Progenitor cell of endocrine pancreas (in vitro differentiated cells): ENCODE data around the gene NUDT21. TPM values are rescaled to one million over a fixed set of nuclear protein-coding genes. Genes with fewer than 3 reads are reported as not detected.

Experiments used
- DNase-seq: peaks from one replicate; pipeline ENCODE4 v3.0.0; 2021; ENCODE audit warnings: low spot score; ENCODE audit not compliant: unreplicated experiment
- H3K27ac Mint-ChIP-seq: 2 replicates; pipeline ENCODE4 v1.8.0; 2021; ENCODE audit warnings: mild to moderate bottlenecking, moderate library complexity, mixed read lengths
- H3K27me3 Mint-ChIP-seq: 2 replicates; pipeline ENCODE4 v1.8.0; 2021; ENCODE audit warnings: mixed read lengths
- H3K36me3 Mint-ChIP-seq: 2 replicates; pipeline ENCODE4 v1.8.0; 2022; ENCODE audit warnings: mixed read lengths; ENCODE audit not compliant: insufficient read depth
- H3K4me1 Mint-ChIP-seq: 2 replicates; pipeline ENCODE4 v1.8.0; 2021; ENCODE audit warnings: low read depth, mixed read lengths
- H3K4me3 Mint-ChIP-seq: 2 replicates; pipeline ENCODE4 v1.8.0; 2021; ENCODE audit warnings: low read depth, mild to moderate bottlenecking, moderate library complexity, mixed read lengths
- H3K9me3 Mint-ChIP-seq: 2 replicates; pipeline ENCODE4 v1.8.0; 2021; ENCODE audit warnings: low read depth, mixed read lengths
- total RNA-seq: library from RNA; stranded (reverse); gene quantifications from 2 replicates; pipeline ENCODE4 v1.2.1, GENCODE V29; 2021
- TF ChIP-seq, protein P1 (sequence below): fragments of 200-600 bp; sonication (generic); IDR thresholded peaks from one replicate; pipeline ENCODE4 v1.5.0; 2021; ENCODE audit warnings: antibody characterized with exemption, mild to moderate bottlenecking; ENCODE audit not compliant: unreplicated experiment

NUDT21 gene
- total RNA-seq, 1 donor from 2014 or later = 139 TPM

DNA sequence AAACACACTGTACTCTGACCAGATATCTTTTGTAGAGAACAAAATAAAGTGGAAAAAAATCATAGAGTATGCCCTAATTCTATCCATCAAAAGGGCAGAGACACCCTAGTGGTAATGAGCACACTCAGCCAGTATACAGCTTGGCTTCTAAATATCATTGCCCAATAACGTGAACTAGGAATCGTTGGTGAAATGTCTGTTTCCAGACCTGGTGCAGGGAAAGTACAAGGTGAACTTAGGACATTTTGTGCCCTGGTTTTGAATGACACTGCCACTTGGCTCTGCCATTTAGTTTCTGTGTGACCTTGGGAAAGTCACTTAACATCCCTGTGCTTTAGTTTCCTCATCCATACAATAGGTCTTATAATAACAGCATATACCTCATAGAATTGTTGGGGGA, 39.5 kb downstream of the NUDT21 start:
- no peaks in the 10 kb centered on the region for H3K27me3 Mint-ChIP-seq
- DNase-seq = no peak
- H3K4me3 Mint-ChIP-seq = no peak overlapping the region
- TF ChIP-seq, protein P1, sequence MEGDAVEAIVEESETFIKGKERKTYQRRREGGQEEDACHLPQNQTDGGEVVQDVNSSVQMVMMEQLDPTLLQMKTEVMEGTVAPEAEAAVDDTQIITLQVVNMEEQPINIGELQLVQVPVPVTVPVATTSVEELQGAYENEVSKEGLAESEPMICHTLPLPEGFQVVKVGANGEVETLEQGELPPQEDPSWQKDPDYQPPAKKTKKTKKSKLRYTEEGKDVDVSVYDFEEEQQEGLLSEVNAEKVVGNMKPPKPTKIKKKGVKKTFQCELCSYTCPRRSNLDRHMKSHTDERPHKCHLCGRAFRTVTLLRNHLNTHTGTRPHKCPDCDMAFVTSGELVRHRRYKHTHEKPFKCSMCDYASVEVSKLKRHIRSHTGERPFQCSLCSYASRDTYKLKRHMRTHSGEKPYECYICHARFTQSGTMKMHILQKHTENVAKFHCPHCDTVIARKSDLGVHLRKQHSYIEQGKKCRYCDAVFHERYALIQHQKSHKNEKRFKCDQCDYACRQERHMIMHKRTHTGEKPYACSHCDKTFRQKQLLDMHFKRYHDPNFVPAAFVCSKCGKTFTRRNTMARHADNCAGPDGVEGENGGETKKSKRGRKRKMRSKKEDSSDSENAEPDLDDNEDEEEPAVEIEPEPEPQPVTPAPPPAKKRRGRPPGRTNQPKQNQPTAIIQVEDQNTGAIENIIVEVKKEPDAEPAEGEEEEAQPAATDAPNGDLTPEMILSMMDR = no peak
- peaks cover 3% of the 10 kb centered on the region for H3K4me1 Mint-ChIP-seq
- H3K9me3 Mint-ChIP-seq = no peaks in the 10 kb centered on the region
- H3K36me3 Mint-ChIP-seq = peaks cover 18% of the 10 kb centered on the region
- no peak overlapping the region for H3K27ac Mint-ChIP-seq

DNA sequence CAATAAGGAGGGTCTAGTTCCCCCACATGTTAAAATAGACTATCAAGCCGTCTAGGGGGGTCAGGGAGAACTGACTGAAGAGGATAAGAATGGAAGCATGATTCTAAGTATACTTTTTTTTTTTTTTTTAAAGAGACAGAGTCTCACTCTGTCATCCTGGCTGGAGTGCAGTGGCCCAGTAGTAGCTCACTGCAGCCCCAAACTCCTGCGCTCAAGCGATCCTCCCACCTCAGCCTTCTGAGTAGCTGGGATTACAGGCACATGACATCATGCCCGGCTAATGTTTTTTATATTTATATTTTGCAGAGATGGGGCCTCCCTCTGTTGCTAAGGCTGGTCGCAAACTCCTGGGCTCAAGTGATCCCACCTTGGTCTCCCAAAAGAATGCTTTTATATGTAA, 40.0 kb downstream of the NUDT21 start:
- peaks cover 18% of the 10 kb centered on the region for H3K36me3 Mint-ChIP-seq
- no peaks in the 10 kb centered on the region for H3K9me3 Mint-ChIP-seq
- H3K4me1 Mint-ChIP-seq = peaks cover 3% of the 10 kb centered on the region
- no peaks in the 10 kb centered on the region for H3K27me3 Mint-ChIP-seq
- TF ChIP-seq, protein P1 = no peak
- DNase-seq = no peak
- H3K27ac Mint-ChIP-seq = no peak overlapping the region
- H3K4me3 Mint-ChIP-seq = no peak overlapping the region

DNA sequence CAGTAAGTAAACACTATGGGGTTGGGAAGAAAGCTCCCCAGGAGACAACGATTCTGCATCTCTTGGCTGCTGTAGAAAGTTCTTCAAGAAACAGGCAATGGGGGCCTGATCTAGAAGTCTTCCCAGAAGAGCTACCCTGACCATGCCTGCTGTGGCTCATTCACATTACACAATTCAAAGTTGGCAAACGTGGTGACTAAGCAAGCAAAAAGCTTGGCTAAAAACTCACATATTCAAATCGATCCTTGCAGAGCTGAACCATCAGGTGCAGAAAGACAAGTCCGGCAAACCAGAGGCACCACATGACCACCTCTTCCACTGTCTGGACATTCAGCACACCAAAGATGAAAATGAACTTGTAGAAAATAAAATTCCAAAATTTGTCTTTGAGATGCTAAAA, 41.9 kb downstream of the NUDT21 start:
- Mint-ChIP-seq H3K9me3 (no peaks in the 10 kb centered on the region), H3K27me3 (no peaks in the 10 kb centered on the region), H3K4me3 (no peak overlapping the region), H3K27ac (no peak overlapping the region), H3K4me1 (no peaks in the 10 kb centered on the region), H3K36me3 (peaks cover 22% of the 10 kb centered on the region)
- TF ChIP-seq, protein P1 = no peak
- DNase-seq = no peak

DNA sequence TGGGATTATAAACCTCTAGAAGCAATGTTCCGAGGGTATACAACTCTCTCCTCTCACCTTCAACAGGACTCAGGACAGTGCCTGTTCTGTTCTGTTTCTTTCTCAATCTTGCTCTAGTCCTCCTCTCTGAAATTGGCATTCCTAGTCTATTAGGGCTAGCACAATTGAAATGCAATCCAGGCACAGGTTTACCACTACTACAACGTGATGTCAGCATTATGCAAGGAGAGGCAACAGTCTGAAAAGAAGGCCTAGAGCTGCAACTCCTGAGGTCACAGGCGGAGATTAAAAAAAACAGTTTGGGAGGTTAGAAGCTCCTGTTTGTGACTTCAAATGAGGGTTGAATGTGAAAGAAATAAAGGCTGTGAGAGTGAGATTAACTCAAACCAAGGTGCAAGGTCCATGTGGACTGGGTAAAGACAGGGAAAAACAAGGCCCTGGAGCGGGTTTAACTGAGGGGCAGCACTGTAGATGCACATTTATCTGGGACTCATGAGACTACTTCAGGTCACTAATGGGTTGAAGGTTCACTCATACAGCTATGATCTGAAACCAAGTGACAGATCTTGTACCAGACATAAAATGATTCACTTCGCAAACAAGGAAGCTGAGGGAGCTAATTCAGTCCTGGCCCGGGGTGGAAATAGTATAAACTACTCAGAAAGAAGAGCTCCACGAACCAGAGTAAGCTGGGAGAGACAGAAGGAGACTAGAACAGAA, 42.6 kb downstream of the NUDT21 start:
- no peaks in the 10 kb centered on the region for H3K9me3 Mint-ChIP-seq
- DNase-seq = no peak
- TF ChIP-seq, protein P1 = no peak
- H3K27ac Mint-ChIP-seq = no peak overlapping the region
- H3K27me3 Mint-ChIP-seq = no peaks in the 10 kb centered on the region
- H3K4me1 Mint-ChIP-seq = no peaks in the 10 kb centered on the region
- H3K4me3 Mint-ChIP-seq = no peak overlapping the region
- H3K36me3 Mint-ChIP-seq = peaks cover 20% of the 10 kb centered on the region

DNA sequence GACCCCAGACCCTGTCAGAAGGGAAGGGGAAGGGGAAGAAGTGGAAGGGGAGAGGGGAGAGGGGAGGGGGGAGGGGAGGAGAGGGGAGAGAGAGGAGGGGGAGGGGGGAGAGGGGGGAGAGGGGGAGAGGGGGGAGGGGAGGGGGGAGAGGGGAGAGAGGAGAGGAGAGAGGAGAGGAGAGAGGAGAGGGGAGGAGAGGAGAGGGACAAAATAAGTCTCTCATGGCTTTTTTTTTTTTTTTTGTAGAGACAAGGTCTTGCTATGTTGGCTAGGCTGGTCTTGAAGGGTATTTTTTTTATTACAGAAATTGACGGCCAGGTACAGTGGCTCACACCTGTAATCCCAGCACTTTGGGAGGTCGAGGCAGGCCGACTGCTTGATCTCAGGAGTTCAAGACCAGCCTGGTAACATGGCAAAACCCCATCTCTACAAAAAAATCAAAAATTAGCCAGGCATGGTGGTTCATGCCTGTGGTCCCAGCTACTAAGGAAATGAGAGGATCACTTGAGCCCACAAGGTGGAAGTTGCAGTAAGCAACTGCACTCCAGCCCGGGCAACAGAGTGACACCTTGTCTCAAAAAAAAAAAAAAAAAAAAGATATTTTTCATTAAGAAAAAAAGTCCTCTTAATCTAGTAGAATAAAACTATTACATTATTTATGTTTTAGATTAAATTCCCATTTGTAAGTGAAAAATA, 45.0 kb downstream of the NUDT21 start:
- no peak overlapping the region for H3K4me3 Mint-ChIP-seq
- no peaks in the 10 kb centered on the region for H3K27me3 Mint-ChIP-seq
- DNase-seq = no peak
- H3K4me1 Mint-ChIP-seq = no peaks in the 10 kb centered on the region
- H3K36me3 Mint-ChIP-seq = peaks cover 20% of the 10 kb centered on the region
- TF ChIP-seq, protein P1 = no peak
- H3K9me3 Mint-ChIP-seq = no peaks in the 10 kb centered on the region
- H3K27ac Mint-ChIP-seq = no peak overlapping the region
